Measurements from ENCODE around the gene WDFY2.

- TF ChIP-seq EZH2 (IDR thresholded peaks at IDR 0.05; ENCODE audit: low read depth, low read length, severe bottlenecking): no peak
- TF ChIP-seq TAF7 (optimal IDR thresholded peaks at IDR 0.05; ENCODE audit: borderline replicate concordance, low read depth, low read length): no peak
- no peak for TF ChIP-seq YY1 (IDR thresholded peaks at IDR 0.05; ENCODE audit: low read depth, low read length)
- TF ChIP-seq POLR2A (IDR thresholded peaks at IDR 0.05; ENCODE audit: control extremely low read depth in 1 of 2, low read depth in 2 of 2, low read length in 2 of 2): no peak
- no peak for TF ChIP-seq RAD21 (IDR thresholded peaks at IDR 0.05 in 1 of 2, conservative IDR thresholded peaks at IDR 0.05 in 1 of 2; ENCODE audit: low read depth in 2 of 2, low read length in 2 of 2)
- no peak for TF ChIP-seq SP2 (IDR thresholded peaks at IDR 0.05; ENCODE audit: low read length)
- no peak for TF ChIP-seq SIN3A (conservative IDR thresholded peaks at IDR 0.05 in 1 of 2, IDR thresholded peaks at IDR 0.05 in 1 of 2; ENCODE audit: low read depth in 1 of 2, low read length in 2 of 2)
- TF ChIP-seq POLR2AphosphoS5 (IDR thresholded peaks at IDR 0.05; ENCODE audit: low read depth, low read length): no peak
- TF ChIP-seq KDM5A (IDR thresholded peaks at IDR 0.05; ENCODE audit: low read length): no peak
- no peak for TF ChIP-seq EP300 (IDR thresholded peaks at IDR 0.05; ENCODE audit: borderline replicate concordance in 1 of 2, low read depth in 2 of 2, low read length in 2 of 2)
- no peak for TF ChIP-seq GABPA (IDR thresholded peaks at IDR 0.05; ENCODE audit: borderline replicate concordance, insufficient read depth, low read length)
- no peak for TF ChIP-seq CTCF (IDR thresholded peaks at IDR 0.05; ENCODE audit: control extremely low read depth in 1 of 3, insufficient read depth in 1 of 3, low read depth in 1 of 3, low read length in 3 of 3)
- TF ChIP-seq ATF2 (IDR thresholded peaks at IDR 0.05; ENCODE audit: low read length): no peak
- no peak for TF ChIP-seq CREB1 (IDR thresholded peaks at IDR 0.05)
Observed at GRCh38 chr13:51636349-51636890, 52.2 kb downstream of the WDFY2 start.

Data from H1 (cell line).